Measurements from ENCODE around the gene MAP4K5. TPM values are rescaled to one million over a fixed set of nuclear protein-coding genes. Genes with fewer than 3 reads are reported as not detected.

The MAP4K5 gene
- total and polyA plus RNA-seq, 12 donors: 7.1 to 19.8 (median 11.2) TPM

- peaks cover 0 to 88% (median 28%) of the 10 kb centered on the region in 9 donors for H3K36me3 ChIP-seq
- no peaks in the 10 kb centered on the region for H3K4me1 ChIP-seq
- DNase-seq: no peak
- H3K4me3 ChIP-seq: no peak overlapping the region
- H3K9me3 ChIP-seq: no peaks in the 10 kb centered on the region
- no peaks in the 10 kb centered on the region for H3K27me3 ChIP-seq
- intact Hi-C loops (cut with DNase I): no loop called here
- no peak for ATAC-seq
- H3K27ac ChIP-seq: no peak overlapping the region
- WGBS, 2 donors: 79 to 85% methylated on average over 3 of the region's 3 CpGs
- no peak for TF ChIP-seq CTCF (IDR thresholded peaks at IDR 0.05)
Measured at GRCh38 chr14:50425816-50426215, 106.6 kb downstream of the MAP4K5 start.

GRCh38 chr14:50425105-50425504 is 107.3 kb downstream of the MAP4K5 start:
- intact Hi-C loops (cut with DNase I): no loop called here
- no peak for TF ChIP-seq CTCF (IDR thresholded peaks at IDR 0.05)
- DNase-seq: no peak
- WGBS, 2 donors: 56 to 80% methylated on average over 2 of the region's 2 CpGs
- ATAC-seq: no peak
- Histone ChIP-seq H3K4me1 (no peaks in the 10 kb centered on the region), H3K36me3 (peaks cover 0 to 95% (median 31%) of the 10 kb centered on the region in 9 donors), H3K9me3 (no peaks in the 10 kb centered on the region), H3K4me3 (no peak overlapping the region), H3K27me3 (no peaks in the 10 kb centered on the region), H3K27ac (no peak overlapping the region)

- intact Hi-C loops (cut with DNase I): no loop called here
- Histone ChIP-seq H3K27me3 (no peaks in the 10 kb centered on the region), H3K36me3 (peaks cover 0 to 100% (median 41%) of the 10 kb centered on the region in 9 donors), H3K9me3 (no peaks in the 10 kb centered on the region), H3K4me1 (no peaks in the 10 kb centered on the region), H3K27ac (no peak overlapping the region), H3K4me3 (no peak overlapping the region)
- WGBS, 2 donors: 94 to 100% methylated on average over 3 of the region's 3 CpGs
- DNase-seq (no peak), ATAC-seq (no peak)
- TF ChIP-seq CTCF (IDR thresholded peaks at IDR 0.05): no peak
Measured at GRCh38 chr14:50423529-50423928, 108.8 kb downstream of the MAP4K5 start.

GRCh38 chr14:50421499-50421898 is 110.9 kb downstream of the MAP4K5 start:
- Histone ChIP-seq H3K27me3 (no peaks in the 10 kb centered on the region), H3K4me3 (no peak overlapping the region), H3K9me3 (no peaks in the 10 kb centered on the region), H3K27ac (no peak overlapping the region), H3K36me3 (peaks cover 0 to 100% (median 41%) of the 10 kb centered on the region in 9 donors), H3K4me1 (no peaks in the 10 kb centered on the region)
- no peak for DNase-seq
- 96 to 97% methylated on average over 7 of the region's 7 CpGs for WGBS, 2 donors
- TF ChIP-seq CTCF (IDR thresholded peaks at IDR 0.05): no peak
- intact Hi-C loops (cut with DNase I): no loop called here
- ATAC-seq: no peak

All from heart right ventricle (tissue), 16 donors.